GM18508 (cell line): ENCODE results near the gene SULT4A1.

Experiments
- ATAC-seq: cut with Tn5 transposase; IDR thresholded peaks from one replicate; pipeline ENCODE4 v1.9.1; 2021; ENCODE audit warnings: moderate number of reproducible peaks; ENCODE audit not compliant: insufficient read depth, unreplicated experiment

Gene SULT4A1

GRCh38 chr22:43819931-43820640 lies 42.2 kb downstream of the SULT4A1 start:
- no peak for ATAC-seq

GRCh38 chr22:43819421-43819921 lies 42.8 kb downstream of the SULT4A1 start:
- no peak for ATAC-seq

GRCh38 chr22:43818981-43819380 lies 43.3 kb downstream of the SULT4A1 start:
- ATAC-seq: no peak

GRCh38 chr22:43817402-43817801 lies 44.9 kb downstream of the SULT4A1 start:
- ATAC-seq: no peak

GRCh38 chr22:43814264-43814663 lies 48.0 kb downstream of the SULT4A1 start:
- no peak for ATAC-seq

- no peak for ATAC-seq
These were observed 49.4 kb downstream of the SULT4A1 start for GRCh38 chr22:43812890-43813289.

- ATAC-seq: no peak
These were observed 50.0 kb downstream of the SULT4A1 start, which contains the start of gene EFCAB6 for GRCh38 chr22:43812149-43812842. TSS of gene EFCAB6 (minus strand) at chr22:43812305. CDS start at chr22:43782318, 29,987 bp downstream.

- no peak for ATAC-seq
These were observed 50.5 kb downstream of the SULT4A1 start for GRCh38 chr22:43811777-43812148.

- ATAC-seq: no peak
These were observed 59.3 kb downstream of the SULT4A1 start for GRCh38 chr22:43802897-43803495.

- no peak for ATAC-seq
These were observed 61.3 kb downstream of the SULT4A1 start for GRCh38 chr22:43800970-43801369.

GRCh38 chr22:43798492-43798891 lies 63.8 kb downstream of the SULT4A1 start:
- ATAC-seq: no peak

- no peak for ATAC-seq
These were observed 65.7 kb downstream of the SULT4A1 start for GRCh38 chr22:43796567-43796966.

GRCh38 chr22:43795320-43795719 lies 67.0 kb downstream of the SULT4A1 start:
- ATAC-seq: no peak

GRCh38 chr22:43792905-43793304 lies 69.4 kb downstream of the SULT4A1 start:
- no peak for ATAC-seq

- no peak for ATAC-seq
These were observed 72.9 kb downstream of the SULT4A1 start for GRCh38 chr22:43789452-43789851.

- ATAC-seq: no peak
These were observed 78.5 kb downstream of the SULT4A1 start for GRCh38 chr22:43783777-43784176.

- ATAC-seq: no peak
These were observed 79.9 kb downstream of the SULT4A1 start for GRCh38 chr22:43782448-43782847.

GRCh38 chr22:43777286-43777685 lies 85.0 kb downstream of the SULT4A1 start:
- no peak for ATAC-seq

GRCh38 chr22:43776081-43776670 lies 86.1 kb downstream of the SULT4A1 start:
- no peak for ATAC-seq
